ENCODE data around the gene MAP3K13.

MAP3K13 gene

DNA sequence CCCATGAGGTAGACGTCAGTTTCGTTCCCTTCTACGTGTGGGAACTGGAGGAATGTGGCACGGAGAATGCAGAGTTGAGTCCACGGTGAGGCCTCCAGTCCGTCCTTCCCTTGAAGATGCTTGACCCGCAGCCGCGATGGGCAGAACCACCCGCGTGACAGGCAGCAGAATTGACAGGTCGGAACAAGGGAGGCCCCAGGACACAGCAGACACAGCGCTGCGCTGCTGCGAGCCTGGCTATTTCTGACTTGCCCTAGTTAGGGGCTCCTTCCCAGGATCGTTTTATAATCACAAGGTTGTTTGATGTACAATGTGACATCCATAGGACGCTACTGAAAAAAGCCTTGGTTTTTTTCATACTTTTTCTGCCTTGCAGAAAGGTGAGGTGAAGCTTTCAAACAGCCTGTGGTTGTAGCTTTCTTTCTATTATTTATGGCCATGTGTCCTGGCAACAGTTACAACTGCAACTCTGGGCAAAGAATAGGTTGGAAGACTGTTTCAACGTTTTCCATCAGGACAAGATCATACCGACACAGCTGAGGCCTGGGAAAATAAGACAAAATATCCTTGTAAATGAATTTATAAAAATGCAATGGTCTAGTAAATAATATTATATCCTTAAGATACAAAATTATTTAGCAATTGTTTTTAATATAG lies 145.5 kb downstream of the MAP3K13 start:
- no peak for DNase-seq (ENCODE audit: low spot score)

DNA sequence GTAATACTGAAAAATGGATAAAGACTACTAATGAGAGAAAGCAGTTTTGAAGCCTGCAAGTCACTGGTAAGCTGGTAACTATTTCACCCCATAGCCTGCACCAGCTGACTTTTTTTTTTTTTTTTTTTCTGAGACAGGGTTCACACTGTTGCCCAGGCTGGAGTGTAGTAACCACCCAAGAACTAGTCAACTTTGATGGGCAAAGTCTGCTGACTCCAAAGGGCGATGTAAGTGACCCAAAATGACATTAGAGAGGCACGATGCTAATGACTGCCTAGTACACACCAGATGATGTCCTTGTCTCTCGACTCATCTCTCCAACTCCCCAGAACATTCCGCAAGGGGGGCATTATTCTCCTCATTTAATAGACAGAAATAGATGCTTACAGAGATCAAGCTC lies 148.8 kb downstream of the MAP3K13 start:
- no peak for DNase-seq (ENCODE audit: low spot score)

DNA sequence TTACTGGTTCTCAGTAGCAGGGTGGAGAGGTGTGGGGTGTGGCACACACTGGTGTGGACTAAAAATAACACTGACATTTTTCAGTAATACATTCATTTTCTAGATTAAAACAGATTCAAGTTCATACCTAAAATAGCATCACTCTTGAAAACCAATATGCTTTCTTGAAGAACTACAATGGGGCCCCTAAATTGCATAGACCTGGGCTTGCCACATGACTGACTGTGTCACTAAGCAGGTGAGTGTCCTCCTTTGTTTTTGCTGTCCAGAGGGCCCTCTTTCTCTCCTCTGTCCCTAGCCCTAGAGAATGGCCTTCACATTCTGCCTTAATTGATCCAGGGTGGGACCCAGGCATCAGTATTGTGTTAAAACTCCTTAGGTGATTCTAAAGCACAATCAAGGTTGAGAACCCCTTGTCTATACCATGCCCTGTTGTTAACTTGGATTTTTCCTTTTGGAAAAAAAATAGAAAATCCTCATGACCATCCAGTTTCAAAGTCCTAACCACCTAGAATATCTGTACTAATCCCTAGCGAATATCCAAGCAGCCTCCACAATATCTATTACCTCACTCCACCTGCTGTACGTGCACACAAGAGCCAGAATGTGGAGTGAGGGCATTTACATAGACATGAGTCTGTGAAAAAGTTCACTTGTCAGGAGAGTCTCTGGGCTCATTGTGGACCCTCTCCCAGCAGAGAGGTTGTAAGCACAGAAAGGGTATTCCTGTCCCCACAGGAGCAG lies 154.6 kb downstream of the MAP3K13 start:
- no peak for DNase-seq (ENCODE audit: low spot score)

DNA sequence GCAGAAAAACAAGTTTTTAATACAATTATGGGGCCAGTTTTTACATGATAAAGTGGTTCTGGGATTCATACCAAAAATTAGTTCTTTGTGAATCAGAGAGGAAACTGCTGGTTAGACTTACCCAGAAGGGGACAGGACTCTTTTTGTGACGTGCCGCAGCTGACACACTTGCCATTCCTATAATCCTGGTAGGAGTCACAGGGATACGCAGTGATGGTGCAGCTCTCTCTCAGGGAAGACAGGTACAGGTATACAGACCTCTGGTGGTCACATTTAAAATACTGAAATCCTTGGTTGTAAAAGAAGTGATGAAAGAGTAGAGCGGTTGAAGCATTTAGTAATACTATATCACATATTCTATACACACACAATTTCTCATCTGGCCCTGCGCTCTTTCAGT lies 156.1 kb downstream of the MAP3K13 start:
- no peak for DNase-seq (ENCODE audit: low spot score)

DNA sequence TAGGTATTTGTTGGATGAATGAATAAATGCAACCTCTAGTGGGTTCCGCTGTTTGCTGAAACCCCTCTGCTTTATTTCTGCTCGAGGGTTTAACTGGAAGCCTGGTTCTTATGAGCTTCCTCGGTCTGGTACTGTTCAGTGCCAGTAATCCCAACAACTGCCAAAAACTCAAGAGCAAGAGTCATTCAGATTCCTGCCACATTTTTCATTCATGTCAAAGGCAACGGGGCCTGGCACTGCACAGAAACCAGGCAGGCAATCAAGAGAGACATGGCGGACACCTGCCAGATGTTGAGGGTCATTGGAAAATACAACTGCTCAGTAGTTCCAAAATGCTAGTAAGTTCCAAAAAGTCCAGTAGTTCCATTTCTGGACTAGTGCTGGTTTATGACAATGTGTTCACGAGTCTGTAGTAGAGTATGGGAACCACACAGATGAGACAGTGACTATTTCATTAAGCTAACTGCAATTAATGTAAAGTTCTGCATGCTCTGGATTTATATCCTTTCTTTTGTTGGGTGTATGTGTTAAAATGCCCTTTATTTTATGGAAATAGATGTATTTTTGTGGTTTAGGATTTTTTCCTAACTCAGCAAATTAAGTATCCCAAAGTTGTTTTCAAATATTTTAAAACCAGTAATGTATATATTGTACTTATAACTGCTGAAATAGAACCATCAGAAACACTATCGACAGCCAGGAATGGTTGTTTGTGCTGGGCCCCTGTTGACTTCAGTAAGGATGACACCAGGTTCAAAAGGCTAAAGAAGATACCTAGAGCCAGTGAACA lies 158.6 kb downstream of the MAP3K13 start:
- no peak for DNase-seq (ENCODE audit: low spot score)

DNA sequence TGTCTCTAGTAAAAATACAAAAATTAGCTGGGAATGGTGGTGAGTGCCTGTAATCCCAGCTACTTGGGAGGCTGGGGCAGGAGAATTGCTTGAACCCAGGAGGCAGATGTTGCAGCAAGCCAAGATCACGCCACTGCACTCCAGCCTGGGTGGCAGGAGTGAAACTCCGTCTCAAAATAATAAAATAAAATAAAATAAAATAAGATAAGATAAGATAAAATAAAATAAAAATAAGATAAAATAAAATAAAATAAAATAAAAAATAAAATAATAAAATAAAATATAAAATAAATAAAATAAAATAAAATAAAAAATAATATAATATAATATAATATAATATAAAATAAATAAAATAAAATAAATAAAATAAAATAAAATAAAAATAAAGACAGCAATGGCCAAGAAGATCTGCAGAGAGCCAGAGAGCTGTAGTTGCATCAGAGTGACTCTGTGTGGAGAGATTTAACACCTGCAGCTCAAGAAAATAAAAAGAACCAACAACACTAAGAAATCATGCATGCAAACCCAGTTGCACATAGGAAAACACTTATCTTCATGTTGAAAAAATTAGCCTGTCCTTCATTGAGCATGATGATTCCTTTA lies 163.5 kb downstream of the MAP3K13 start:
- DNase-seq (ENCODE audit: low spot score): no peak

DNA sequence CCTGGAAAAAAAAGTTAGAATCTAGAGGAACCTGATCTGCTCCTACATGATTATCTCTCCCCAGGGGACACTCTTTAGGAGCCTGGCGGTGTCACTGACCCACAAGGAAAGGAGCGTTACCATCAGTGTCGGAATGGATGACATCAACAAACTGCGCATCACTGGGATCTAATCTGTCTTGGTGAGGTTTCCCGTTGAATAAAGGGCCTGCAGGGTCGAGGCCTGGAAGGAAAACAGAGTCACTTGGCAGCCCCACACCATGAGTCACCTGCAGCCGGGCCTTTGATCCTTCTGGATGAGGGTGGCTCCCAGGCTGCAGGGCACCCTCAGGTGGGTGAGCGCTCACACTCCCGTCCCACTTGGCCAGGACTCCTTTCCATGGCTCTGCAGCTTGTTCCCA lies 164.4 kb downstream of the MAP3K13 start:
- no peak for DNase-seq (ENCODE audit: low spot score)

DNA sequence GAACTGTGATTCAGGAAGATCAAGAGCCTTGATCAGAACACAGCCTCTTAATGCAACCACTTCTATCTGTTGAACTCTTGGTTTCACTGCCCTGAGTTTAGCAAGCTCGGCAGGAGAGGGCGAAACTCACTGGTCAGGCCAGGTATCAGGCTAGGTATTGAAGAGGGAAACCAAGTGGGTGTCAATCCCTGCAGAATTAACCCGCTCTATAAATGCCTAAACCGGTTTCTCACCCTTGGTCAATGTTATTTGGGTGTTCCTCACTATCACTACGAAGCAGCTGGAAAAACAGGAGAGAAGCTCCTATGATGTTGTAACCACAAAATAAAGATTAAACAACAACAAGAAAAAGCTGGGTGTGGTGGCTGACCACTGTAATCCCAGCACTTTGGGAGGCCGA lies 165.6 kb downstream of the MAP3K13 start:
- no peak for DNase-seq (ENCODE audit: low spot score)

DNA sequence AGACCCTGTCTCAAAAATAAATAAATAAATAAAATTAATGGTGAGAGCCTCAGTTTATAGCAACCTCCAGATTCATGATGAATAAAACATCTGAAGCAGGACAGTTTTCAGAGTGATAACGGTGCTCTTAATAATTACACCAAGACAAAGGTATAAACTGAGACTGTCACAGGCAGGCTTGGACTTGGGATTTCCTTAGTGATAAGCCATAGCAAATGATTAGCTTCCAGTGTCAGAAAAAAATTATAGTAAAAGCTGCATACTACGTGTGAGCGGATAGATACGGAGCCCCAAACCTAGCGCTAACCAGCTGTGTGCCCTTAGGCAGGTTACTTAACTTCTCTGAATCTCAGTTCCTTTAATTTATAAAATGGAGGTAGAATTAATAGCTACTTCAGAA lies 167.9 kb downstream of the MAP3K13 start:
- DNase-seq (ENCODE audit: low spot score): no peak

DNA sequence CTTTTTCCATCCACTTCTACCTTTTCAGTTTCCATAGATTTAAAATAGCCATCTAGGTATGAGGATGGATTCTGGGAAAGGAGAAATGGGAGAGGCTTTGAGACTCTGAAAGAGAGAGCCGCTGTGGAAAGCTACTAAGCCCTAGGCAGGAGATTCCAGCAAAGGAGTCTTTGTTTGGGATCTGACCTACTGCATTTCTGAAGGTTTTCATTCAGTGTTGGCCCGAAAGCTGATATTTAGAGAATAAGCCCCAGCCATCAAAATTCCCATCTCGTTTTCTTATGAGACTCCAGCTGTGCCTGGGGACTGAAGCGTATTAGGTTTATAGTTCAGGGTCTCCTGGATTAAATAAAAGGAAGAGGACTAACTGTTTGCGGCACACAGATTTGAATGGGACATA lies 170.0 kb downstream of the MAP3K13 start:
- no peak for DNase-seq (ENCODE audit: low spot score)

DNA sequence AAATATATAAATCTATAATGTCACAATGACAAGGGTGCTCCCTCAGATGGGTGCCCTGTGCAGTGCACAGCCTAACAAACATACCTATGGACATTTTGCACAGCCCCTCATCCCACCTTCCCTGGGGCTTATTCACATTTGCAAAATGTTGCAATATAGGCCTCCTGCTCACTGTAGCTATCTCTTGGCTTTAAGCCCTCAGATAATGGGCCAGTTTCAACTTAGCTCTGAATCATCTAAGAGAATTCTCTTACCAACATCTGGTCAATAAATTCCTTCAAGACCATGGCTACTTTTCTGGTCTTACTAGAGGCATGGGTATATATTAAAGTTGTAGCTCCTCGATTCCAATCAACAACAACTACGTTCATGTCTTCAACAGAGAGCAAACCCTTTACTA lies 171.6 kb downstream of the MAP3K13 start:
- DNase-seq (ENCODE audit: low spot score): no peak

DNA sequence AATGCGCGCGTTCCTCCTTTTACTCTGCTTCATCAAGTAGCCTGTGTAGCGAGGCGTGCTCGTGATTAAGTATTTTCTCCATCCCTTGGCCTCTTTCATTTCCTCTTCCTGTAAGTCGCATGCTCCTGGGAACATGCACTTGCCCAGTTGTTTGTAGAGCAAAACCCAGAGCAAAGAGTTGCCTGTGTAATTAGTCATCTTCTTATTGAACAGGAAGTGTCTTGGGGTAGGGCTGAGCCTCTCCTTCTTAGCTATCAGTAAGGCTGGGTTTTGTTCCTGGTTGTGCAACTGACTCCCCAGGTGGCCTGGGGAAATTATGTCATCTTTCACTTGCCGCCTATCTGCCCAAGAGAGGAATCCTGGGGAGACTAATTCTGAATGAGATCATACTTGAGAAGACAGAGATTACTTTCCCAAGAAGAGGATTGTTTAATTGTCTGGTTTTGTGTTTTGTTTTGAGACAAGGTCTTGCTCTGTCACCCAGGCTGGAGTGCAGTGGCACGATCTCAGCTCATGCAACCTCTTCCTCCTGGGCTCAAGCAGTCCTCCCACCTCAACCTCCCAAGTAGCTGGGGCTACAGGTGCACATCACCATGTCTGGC lies 174.5 kb downstream of the MAP3K13 start:
- DNase-seq (ENCODE audit: low spot score): peak; percentile 16

All from CD4-positive, alpha-beta T cell treated with Interleukin-2 at 100 ng/mL for 4 hours (primary cell).